Measurements from ENCODE around the gene MSI2.

DNA sequence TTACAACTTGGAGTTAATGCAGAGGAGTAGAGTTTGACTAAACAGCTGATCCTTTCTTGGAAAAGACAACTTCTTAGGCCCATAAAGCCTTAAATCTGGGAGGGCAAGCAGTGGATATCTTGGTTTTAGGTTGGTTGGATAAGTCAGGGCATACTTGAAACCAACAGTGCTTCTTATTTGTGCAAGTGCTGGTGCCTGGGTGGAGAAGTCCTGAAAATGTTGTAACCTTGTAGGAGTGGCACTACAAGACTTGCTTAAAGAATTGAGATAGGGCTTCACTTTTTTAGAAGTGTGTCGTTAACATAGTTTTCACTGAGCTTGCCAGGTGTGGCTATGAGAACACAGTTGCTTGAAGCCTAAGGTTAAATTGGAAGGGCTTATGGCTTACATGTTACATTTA is 6.2 kb downstream of the MSI2 start:
- TF ChIP-seq CTCF (IDR thresholded peaks at IDR 0.05) (no peak), EZH2 (IDR thresholded peaks at IDR 0.05; ENCODE audit: borderline replicate concordance, insufficient read depth, low read depth, low read length, poor library complexity, severe bottlenecking) (no peak)

Data from B cell (primary cell).